GM19395 (cell line): ENCODE results near the gene ECPAS.
"Not testable (repeated sequence)": the region's sequence is repeated elsewhere in the genome, so short reads cannot be mapped to it uniquely, and the experiment has no call there.

ENCODE experiments used
- ATAC-seq: cut with Tn5 transposase; IDR thresholded peaks from one replicate; pipeline ENCODE4 v1.9.1; 2021; ENCODE audit warnings: mild to moderate bottlenecking, moderate library complexity; ENCODE audit not compliant: unreplicated experiment

The ECPAS gene

DNA sequence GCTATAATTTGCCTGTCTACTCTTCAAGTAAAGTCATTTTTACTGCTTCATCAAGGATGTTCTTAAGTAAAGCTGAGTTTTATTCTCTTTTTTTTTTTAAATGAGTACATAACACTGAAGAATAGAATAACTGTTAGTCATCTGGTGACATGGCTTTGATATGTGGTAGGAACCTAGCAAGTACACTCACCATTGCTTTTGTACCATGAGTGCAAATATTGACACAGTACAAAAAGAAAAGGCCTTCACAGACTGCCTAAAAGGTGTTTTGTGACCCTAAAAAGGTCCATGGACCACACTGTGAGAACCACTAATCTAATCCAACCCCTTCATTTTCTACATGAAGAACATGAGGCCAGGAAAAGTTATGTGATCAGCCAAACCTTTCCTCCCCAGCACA is 55.0 kb downstream of the ECPAS start:
- no peak for ATAC-seq

DNA sequence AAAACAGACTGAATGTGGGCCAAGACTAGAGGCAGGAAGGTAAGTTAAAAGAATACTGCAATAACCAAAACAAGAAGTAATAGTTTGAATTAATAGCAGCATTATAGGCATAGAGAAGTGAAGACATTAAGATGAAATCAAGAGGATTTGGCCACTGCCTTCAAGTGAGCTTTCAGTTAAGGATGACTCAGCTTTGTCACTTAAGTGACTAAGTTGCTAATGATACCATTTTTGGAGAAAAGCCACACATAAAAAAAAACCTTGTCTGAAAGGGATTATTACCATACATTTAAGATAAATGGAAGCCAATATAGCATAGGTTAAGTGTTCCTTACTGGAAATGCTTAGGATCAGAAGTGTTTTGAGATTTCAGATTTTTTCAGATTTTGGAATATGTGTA is 57.0 kb downstream of the ECPAS start:
- no peak for ATAC-seq

DNA sequence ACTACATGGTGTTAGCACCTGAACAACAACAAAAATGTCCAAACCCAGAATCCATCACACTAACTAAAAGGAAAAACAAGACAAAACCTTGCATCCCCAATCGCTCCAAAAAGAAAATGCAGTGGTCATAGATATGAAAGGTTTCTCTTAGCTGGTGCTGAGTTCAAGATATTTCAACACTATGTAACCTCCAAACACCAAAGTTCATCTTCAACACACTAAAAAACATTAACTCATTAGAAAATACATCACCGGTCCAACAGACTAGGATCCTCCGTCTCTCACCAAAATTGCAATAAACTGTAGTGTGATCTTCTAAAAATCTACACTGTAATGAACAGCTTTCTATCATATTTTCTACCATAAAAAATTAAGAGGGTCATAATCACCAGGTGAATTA is 60.8 kb downstream of the ECPAS start:
- no peak for ATAC-seq

DNA sequence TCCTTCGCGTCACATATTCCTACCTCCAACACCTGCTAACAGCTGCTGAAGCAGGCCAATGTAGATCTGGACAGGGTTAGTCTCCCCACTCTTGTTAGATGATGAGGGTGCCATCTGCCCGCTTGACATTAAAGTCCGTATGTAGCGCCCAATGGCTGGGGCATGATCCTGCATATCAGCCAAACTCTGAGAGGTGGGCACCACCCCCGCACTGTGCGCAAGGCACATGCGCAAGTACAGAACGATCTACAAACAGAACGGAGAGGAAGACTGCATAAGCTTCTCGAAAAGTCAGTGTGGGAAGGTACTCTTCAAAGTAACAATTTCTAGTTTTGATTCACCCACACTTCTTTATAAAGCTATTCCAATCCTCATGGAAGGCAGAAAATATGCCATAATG is 69.8 kb downstream of the ECPAS start:
- no peak for ATAC-seq

DNA sequence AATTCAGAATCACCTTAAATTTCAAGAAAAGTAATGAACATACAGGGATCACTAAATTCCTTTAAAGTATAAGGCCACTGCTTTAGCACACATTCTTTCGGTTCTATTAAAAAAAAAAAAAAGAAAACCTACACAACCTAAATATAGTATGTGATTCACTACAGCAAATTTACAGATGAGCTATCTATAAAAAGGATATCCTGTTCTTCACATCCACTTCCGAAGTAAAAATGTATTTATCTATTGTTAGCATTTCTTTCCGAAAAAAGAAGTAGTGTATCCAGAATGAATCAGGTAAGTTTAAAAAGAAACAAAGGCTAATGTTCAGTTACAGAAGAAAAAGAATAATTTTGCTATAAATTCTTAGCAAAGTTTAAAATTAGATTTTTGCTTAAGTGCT is 70.2 kb downstream of the ECPAS start:
- ATAC-seq = no peak

DNA sequence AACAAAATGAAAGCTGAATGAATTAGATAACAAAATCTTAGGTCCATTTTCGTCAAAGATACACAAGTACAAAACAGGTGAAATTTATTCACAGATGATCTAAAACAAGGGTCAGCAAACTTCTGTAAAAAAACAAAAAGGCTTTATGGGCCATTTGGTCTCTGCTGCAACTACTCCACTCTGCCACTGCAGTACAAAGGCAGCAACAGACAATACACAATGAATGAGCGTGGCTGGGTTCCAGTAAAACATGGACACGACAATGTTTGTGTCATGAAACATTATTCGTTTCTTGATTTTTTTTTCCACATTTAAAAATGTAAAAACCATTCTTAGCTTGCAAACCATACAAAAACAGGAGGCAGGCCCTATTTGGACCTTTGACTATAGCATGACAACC is 71.9 kb downstream of the ECPAS start:
- ATAC-seq = no peak

DNA sequence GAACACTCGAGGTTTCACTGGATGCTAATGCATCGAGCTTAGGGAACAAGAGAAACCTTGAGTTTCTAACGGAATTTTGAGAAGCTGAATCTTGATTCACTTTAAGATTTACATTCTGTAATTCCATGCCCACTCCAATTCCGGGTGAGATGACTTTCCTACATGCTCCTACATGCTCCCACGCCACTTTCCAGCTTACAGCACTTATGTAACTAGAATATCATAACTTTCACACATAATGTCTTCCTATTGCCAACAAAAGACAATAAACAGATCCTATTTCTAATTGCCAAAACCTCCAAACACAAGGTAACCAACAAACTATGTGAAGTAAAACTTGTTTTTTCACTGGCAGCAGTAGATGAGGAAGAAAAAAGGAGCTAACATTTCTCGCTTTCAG is 72.9 kb downstream of the ECPAS start:
- ATAC-seq = no peak

DNA sequence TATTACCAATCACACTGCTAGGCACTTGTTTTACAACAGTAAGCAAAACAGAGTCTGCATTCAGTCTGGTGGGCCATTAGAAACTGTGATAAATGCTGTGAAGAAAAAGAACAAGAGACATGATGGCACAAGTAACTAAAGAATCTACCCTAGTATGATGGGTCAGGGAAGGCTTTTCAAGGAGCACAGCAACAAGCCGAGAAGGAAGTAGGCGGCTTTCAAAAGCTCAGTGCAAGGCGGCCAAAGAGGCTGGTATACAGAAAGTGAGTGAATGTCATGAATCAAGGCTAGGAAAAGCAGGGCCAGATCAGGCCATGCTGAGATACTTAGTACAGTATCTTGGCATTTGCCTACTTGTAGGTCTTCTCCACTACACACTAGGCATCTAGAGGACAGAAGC is 76.4 kb downstream of the ECPAS start:
- ATAC-seq = no peak

DNA sequence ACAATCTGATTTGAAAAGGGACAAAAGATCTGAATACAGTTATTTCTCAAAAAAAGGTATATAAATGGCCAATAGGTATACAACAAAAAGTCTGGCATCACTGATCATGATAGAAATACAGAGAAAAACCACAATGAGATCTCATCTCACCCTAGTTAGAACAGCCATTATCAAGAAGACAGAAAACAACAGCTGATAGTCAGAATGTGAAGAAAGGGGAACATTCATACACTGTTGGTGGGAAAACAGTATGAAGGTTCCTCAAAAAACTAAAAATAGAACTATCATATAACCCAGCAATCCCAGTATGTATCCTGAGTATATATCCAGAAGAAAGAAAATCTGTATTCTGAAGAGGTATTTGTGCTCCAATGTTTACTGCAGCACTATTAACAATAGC is 78.5 kb downstream of the ECPAS start:
- no peak for ATAC-seq

DNA sequence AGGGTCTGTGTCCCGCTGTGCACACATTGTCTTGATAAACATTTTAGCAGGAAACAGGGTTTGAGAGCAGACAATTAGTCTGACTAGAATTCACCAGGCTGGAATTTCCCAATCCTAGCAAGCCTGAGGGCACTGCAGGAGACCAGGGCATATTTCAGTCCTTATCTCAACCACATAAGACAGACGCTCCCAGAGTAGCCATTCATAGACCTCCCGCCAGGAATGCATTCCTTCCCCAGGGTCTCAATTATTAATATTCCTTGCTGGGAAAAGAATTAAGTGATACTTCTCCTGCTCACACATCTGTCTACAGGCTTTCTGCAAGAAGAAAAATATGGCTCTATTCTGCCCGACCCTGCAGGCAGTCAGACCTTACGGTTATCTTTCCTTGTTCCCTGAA is 82.7 kb downstream of the ECPAS start:
- ATAC-seq = not testable (repeated sequence)

DNA sequence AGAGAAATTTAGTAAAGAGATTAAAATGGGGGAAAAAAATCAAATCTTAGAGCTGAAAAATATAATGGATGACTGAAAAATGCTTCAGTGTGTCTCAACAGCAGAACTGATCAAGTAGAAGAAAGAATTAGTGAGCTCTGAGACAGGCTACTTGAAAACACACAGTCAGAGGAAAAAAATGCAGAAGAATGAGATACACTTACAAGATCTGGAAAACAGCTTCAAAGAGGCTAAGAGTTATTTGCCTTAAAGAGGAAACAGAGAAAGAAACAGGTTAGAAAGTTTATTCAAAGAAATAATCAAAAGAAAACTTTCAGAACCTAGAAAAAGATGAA is 83.7 kb downstream of the ECPAS start:
- no peak for ATAC-seq

DNA sequence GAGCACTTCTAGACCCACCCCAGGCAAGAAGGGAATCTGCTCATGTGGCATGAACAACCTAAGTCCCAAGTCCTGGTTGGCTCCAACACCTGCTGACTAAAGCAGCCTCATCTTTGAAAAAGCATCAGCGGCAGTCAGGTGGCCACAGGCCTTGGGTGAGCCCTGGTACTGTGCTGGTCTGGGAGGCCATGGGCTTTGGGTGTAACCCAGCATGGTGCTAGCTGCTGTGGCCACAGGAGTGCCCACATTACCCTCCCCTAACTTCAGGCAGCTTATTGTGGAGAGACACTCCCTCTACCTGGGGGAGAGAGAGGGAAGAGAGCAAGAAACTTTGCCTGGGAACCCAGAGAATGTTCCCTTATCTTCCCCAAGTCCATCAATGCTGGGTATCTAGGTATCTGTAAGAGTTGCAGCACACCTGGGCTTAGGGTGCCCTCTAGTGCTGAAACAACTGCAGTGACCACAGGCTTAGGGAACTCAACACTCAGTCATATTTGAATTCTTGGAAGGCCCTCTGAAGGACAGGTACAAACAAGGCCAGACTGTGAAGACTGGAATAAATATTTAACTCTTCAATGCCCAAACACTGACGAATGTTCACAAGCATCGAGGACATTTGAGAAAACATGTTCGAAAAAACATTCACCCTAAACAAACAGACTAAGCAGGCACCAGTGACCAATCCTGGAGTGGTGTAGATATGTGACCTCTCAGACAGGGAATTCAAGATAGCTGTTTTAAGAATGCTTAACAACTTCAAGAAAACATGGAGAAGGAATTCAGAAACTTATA is 84.2 kb downstream of the ECPAS start:
- ATAC-seq = no peak

DNA sequence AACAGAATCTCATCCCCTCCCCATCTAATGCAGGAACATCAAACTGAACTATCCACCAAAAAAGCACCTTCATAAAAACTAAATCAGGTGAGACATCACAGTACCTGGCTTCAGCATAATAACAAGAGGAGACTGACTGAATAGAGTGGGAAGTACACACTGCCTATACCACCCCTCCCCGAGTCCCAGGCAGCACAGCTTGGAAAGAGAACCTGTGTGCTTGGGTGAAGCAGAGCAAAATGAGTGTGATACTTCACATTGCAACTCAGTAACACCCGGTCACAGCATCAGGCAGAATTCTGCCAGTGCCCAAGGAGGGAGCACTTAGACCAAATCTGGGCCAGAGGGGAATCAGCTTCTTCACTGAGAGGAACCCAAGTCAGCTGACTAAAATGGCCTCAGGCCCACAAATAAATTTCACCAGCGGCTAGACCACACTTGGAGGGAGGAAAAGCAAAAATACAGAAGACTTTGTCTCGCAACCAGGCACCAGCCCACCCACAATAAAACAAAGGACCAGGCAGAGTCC is 84.9 kb downstream of the ECPAS start:
- ATAC-seq = no peak

DNA sequence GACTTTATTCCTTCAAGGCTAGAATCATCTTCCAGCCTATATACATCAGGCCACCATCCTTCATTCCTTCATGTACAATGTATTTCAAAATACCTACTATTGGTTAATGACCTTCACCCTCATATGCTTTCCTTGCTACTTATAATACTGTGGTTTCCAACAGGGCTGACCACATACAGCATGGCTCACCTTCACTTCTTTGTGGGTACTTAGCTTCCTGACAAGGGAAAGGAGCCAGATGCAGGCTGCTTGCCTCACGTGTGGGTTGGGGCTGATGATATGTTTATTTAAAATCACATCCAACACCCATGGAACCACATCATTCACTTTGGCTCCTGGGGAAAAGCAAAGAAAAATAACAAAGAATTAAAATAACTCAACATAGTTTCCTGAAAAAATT is 90.2 kb downstream of the ECPAS start:
- no peak for ATAC-seq

DNA sequence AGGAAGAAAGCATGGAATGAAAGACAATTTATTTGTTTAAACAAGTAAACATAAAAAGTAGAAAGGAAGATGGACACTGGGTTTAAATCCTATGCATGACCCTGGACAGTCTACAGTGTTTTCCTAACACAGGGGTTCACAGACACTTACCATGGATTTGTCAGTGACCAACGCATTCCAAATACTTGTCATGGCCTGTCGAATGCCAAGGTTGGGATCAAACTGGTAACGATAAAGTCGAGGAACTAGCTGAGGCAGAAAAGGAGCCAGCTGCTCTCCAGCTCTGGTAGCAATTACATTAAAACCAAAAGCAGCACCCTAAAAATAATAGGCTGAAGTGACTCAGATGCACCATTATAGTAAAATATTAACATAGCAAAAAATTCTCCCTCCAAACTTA is 94.8 kb downstream of the ECPAS start:
- no peak for ATAC-seq

DNA sequence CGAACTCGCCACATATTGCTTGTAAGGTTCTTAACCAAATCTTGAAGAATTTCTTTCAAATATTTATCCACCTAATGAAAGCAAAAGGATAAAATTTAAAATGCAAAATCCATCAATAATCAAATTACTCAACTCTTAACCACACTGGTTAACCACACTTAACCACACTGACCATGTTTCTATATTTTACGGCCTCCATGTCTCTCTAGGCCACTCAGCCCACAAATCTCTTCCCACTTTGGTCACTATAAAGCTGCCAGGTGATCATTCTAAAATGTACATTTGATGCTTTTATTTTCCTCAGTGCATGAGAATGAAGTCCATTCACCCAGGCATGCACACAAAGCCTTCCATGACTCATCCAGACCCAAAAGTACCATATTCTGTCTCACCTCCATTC is 97.8 kb downstream of the ECPAS start:
- ATAC-seq = no peak

DNA sequence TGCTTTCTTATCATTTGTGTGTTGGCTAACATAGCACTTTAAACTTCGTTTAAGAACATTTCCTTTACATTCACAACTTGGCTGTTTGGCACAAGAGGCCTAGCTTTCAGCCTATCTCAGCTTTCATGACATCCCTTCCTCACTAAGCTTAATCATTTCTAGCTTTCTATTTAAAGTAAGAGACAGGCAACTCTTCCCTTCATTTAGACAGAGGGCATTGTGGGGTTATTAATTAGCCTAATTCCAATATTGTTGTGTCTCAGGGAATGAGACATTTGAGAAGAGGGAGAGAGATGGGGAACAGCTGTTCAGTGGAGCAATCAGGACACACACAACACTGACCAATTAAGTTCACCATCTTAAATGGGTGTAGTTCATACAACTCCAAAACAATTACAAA is 103.2 kb downstream of the ECPAS start:
- no peak for ATAC-seq

DNA sequence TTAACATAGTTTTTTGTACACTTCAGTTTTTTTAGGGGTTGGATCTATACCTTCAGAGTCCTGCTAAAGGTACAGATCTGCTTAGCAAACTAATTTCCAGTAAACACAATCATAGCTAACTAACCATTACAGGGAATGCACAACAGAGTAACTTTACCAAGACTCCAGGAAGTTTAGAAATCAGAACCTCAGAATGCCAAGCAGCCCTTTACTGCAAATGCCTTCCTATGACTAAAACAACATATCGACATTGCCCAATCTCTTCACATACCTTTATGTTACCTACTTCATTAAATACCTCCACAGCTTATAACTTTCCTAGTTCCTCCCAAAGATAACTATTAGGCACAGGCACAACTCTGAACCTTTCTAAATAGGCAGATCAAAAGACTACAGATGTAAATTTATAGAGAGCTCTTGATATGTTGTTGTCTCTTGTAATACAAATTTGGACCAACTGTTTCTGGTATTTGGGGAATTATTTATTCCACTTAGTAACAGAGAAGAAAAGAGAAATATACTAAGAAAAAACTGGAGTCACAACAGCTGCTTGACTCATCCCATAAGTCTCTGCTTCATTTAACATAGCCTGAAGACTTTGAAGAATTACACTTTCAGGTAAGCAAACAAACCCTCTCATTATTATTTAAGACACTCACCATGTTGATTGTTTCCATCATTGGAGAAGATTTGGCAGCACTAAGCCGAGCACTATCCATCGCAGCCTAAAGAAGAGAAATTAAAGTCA is 108.2 kb downstream of the ECPAS start:
- ATAC-seq = no peak

DNA sequence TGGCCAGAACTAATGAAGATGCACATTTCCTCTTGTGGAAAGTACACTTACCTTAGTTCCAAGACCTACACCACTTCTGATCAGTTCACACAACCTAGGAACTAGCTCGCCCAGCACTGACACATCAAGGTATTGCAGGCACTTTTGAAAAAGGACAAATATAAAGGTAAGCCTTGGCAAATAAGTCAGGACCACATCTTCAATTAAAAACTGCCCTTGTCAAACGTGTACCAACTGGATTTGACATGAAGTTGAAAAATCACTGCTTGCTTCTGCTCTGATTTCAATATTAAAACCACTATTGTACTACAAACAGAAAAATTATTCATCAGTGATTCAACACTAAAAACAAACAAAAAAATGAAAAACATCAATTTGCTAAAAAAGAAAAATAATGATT is 109.1 kb downstream of the ECPAS start:
- no peak for ATAC-seq

DNA sequence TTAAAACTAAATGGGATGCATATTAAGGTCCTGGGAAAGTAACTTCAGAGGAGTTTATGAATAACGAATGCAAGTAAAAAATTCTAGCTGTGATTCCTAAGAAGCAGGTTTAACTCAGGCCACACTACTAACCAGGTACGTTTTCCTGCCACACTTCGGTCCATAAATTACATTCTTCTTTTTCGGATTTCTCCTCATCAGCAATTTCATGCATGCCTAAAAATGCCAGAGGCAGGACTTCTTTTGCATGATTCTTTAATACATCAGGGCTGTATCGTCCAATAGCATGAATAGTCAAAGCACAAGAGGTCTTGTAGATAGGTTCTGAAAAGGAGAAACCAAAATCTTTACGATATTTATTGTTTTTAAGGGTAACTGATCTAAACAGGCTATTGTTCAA is 111.9 kb downstream of the ECPAS start:
- no peak for ATAC-seq

DNA sequence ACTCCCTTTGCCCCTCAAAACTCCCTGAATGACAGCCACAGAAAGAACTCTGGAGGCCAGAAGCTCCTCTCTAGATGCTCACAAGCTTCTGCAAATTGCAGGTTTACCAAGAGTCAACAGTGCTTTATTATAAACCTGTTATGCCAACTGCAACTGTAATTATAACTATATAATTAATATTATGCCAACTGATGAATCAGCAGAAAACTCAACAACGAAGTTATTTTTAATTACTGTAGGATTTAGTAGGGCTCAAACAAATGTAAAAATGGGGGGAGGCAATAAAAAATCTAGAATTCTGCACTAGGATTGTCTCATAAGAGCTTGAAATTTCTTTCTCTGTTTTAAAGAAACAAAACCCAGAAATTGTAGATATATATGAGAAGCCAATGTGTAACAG is 117.2 kb downstream of the ECPAS start:
- no peak for ATAC-seq

DNA sequence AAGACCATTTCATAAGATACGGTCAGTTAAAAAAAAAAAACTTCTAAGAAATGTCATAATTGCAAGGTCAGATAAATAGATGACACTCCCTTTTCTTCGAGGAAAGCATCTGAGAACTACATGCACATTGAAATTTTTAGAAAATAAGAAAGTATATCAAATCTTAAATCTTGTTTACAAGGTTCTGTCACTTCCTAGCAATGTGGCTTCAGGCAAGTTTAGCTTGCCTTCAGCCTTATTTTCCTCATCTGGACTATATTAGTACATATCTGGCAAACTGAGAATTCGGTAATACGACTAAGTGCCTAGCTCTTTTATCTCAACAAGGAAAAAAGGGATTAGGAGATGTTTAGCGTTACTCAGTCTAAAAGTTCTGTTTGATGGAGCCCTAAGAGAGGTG is 121.7 kb downstream of the ECPAS start:
- ATAC-seq = no peak

DNA sequence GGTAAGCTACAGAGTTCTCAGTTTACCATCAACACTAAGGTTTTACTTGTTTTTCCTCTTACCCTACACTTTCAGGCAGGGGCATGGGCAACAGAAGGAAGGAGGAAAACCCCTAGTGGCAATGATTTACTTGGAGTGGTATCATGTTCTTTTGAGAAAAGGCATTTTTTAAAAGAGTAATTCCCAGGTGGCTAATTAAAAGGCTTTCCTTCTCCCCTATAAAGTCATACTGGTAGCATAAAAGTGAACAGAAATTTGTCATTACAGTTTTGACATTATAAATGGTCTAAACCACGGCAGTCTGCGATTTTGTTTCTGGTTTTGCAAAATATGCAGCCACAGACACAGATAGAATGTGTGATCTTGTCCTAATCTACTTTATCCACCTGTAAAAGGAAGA is 123.3 kb downstream of the ECPAS start:
- ATAC-seq = no peak
